Prostate gland (tissue), 2 donors: Measurements from ENCODE around the gene CTDP1. TPM values are rescaled to one million over a fixed set of nuclear protein-coding genes. Genes with fewer than 3 reads are reported as not detected.

ENCODE experiments used
- DNase-seq: peaks from one replicate; pipeline ENCODE4 v3.0.0-alpha.2; 2019; ENCODE audit warnings: low spot score
- H3K27ac ChIP-seq, 2 donors: fragments of 200-600 bp; sonication (generic); 2 replicates each; pipeline ENCODE4 v1.5.1; 2017 to 2019
- H3K27me3 ChIP-seq: fragments of 200-600 bp; sonication (generic); replicated peaks from 2 replicates; pipeline ENCODE4 v1.5.1; 2019; ENCODE audit not compliant: insufficient read depth
- H3K36me3 ChIP-seq, 2 donors: fragments of 200-600 bp; sonication (generic); 1 replicate in 1 of 2; 2 replicates in 1 of 2; pipeline versions ENCODE4 v1.5.1 to v1.8.1; 2017 to 2019
- H3K4me1 ChIP-seq: fragments of 200-600 bp; sonication (generic); replicated peaks from 2 replicates; pipeline ENCODE4 v1.5.1; 2019
- H3K4me3 ChIP-seq, 2 donors: fragments of 200-600 bp; sonication (generic); 2 replicates each; pipeline ENCODE4 v1.5.1; 2017 to 2019
- H3K9me3 ChIP-seq: fragments of 200-600 bp; sonication (generic); 2 replicates; pipeline ENCODE4 v1.5.1; 2017
- POLR2A ChIP-seq: fragments of 450-650 bp; IDR thresholded peaks from one replicate; pipeline ENCODE4 v1.6.1; 2016; ENCODE audit warnings: antibody characterized with exemption, mild to moderate bottlenecking
- POLR2AphosphoS5 ChIP-seq: sonication (generic); formaldehyde crosslinking; IDR thresholded peaks from one replicate; pipeline ENCODE4 v1.6.1; 2017; ENCODE audit warnings: antibody characterized with exemption
- WGBS: methylation state at CpG from one replicate; pipeline ENCODE4 v1.1.5; 2018; 5-methylcytosine and 5-hydroxymethylcytosine counted together
- intact Hi-C: fragments of 100-400 bp; cut with DNase I; formaldehyde crosslinking; loops from one replicate; pipeline ENCODE4 v1.14.2; 2022
- total RNA-seq, 2 donors: library from RNA; depleted of rRNA; stranded (reverse); fragments of >200 nt; gene quantifications; one replicate each; pipeline ENCODE4 v1.1.0, GENCODE V29; 2016
- TF ChIP-seq, protein P1 (sequence below), 4 experiments: fragments of 200-600 bp in 2 of 4; fragments of 450-650 bp in 2 of 4; sonication (generic) in 2 of 4; IDR thresholded peaks; 1 replicate in 3 of 4; 2 replicates in 1 of 4; pipeline ENCODE4 v1.5.1; 2016 to 2019; ENCODE audit warnings: antibody characterized with exemption in 4 of 4, mild to moderate bottlenecking in 2 of 4, moderate library complexity in 2 of 4

Gene CTDP1
- total RNA-seq, 2 donors from 2014 or later = 23.0 to 33.6 TPM

DNA sequence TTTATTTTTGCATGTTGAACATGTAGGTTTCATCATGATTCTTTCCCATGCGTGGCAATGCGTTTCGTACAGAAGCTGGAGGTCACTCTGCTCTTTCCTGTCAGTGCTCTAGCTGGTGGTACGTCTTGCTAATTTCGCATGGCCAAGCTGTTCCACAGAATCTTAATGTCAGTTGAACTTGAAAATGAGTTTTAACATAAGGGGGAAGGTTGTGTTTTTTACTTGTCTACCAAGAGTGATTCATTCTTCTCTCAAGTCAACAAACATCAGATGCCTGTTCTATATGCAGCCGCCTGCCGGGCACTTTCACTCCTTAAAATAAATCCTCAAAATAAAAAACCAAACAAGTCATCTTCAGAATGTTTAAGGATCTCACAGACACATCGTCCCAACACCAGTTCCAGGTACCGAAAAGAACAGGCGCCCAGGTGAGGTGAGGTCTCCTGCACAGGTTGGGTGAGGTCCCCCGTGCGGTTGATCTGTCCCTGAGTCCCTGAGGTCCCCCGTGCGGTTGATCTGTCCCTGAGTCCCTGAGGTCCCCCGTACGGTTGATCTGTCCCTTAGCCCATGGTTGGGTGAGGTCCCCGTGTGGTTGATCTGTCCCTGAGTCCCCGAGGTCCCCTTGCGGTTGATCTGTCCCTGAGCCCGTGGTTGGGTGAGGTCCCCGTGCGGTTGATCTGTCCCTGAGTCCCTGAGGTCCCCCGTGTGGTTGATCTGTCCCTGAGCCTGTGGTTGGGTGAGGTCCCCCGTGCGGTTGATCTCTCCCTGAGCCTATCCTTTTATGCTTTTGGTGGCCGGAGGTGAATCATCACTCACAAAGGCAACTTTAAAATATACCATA lies 61.1 kb downstream of the CTDP1 start:
- no peak for DNase-seq

DNA sequence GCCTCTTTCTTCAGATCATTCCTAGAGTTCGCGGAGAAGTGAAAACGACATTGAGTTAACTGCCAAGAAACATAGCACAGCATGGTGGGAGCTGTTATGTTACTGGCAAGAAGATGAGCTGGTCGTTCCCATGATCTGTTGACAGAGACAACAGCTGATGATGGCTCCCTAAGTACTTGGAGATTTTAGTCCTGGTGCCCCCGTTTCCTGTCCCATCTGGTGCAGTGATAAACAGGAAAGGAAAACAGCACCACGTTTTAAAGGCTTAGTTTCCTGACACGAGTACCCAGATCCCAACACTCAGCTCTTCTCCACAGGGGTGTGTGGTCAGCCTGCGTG lies 61.7 kb downstream of the CTDP1 start:
- no peaks in the 10 kb centered on the region for H3K27me3 ChIP-seq
- intact Hi-C loops = no loop called here
- DNase-seq = no peak
- no peak for TF ChIP-seq POLR2AphosphoS5
- TF ChIP-seq POLR2A = no peak
- TF ChIP-seq, protein P1, sequence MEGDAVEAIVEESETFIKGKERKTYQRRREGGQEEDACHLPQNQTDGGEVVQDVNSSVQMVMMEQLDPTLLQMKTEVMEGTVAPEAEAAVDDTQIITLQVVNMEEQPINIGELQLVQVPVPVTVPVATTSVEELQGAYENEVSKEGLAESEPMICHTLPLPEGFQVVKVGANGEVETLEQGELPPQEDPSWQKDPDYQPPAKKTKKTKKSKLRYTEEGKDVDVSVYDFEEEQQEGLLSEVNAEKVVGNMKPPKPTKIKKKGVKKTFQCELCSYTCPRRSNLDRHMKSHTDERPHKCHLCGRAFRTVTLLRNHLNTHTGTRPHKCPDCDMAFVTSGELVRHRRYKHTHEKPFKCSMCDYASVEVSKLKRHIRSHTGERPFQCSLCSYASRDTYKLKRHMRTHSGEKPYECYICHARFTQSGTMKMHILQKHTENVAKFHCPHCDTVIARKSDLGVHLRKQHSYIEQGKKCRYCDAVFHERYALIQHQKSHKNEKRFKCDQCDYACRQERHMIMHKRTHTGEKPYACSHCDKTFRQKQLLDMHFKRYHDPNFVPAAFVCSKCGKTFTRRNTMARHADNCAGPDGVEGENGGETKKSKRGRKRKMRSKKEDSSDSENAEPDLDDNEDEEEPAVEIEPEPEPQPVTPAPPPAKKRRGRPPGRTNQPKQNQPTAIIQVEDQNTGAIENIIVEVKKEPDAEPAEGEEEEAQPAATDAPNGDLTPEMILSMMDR (IDR thresholded peaks at IDR 0.05) = no peak
- no peaks in the 10 kb centered on the region for H3K4me1 ChIP-seq
- H3K27ac ChIP-seq = no peak overlapping the region
- no peak overlapping the region for H3K4me3 ChIP-seq
- H3K36me3 ChIP-seq = no peaks in the 10 kb centered on the region
- 80% methylated on average over 8 of the region's 8 CpGs for WGBS
- no peaks in the 10 kb centered on the region for H3K9me3 ChIP-seq

More for the DNA sequence above, 61.1 kb downstream of the CTDP1 start:
- TF ChIP-seq POLR2AphosphoS5 = no peak
- TF ChIP-seq, protein P1 (IDR thresholded peaks at IDR 0.05) = no peak
- TF ChIP-seq POLR2A = no peak
- intact Hi-C loops = no loop called here
- no peaks in the 10 kb centered on the region for H3K9me3 ChIP-seq
- no peaks in the 10 kb centered on the region for H3K36me3 ChIP-seq
- WGBS = 92% methylated on average over 26 of the region's 26 CpGs
- H3K4me3 ChIP-seq = no peak overlapping the region
- H3K4me1 ChIP-seq = no peaks in the 10 kb centered on the region
- no peaks in the 10 kb centered on the region for H3K27me3 ChIP-seq
- H3K27ac ChIP-seq = no peak overlapping the region

DNA sequence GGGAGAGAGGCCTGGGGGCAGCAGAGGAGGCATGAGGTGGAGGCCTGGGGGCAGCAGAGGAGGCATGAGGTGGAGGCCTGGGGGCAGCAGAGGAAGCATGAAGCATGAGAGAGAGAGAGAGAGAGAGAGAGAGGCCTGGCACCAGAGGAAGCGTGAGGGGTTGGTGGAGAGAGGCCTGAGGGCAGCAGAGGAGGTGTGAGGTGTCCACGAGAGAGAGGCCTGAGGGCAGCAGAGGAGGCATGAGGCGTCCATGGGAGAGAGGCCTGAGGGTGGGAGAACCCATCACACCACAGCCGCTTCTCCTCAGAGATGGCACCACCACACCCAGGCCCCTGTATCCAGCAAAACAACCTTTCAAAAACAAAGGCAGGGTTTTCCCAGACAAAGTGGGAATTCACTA lies 62.5 kb downstream of the CTDP1 start:
- Histone ChIP-seq H3K27me3 (no peaks in the 10 kb centered on the region), H3K4me3 (no peak overlapping the region), H3K9me3 (no peaks in the 10 kb centered on the region), H3K27ac (no peak overlapping the region), H3K36me3 (no peaks in the 10 kb centered on the region), H3K4me1 (no peaks in the 10 kb centered on the region)
- TF ChIP-seq POLR2A (no peak), POLR2AphosphoS5 (no peak)
- TF ChIP-seq, protein P1 (IDR thresholded peaks at IDR 0.05) = no peak
- intact Hi-C loops = no loop called here
- no peak for DNase-seq
- 91% methylated on average over 4 of the region's 4 CpGs for WGBS

DNA sequence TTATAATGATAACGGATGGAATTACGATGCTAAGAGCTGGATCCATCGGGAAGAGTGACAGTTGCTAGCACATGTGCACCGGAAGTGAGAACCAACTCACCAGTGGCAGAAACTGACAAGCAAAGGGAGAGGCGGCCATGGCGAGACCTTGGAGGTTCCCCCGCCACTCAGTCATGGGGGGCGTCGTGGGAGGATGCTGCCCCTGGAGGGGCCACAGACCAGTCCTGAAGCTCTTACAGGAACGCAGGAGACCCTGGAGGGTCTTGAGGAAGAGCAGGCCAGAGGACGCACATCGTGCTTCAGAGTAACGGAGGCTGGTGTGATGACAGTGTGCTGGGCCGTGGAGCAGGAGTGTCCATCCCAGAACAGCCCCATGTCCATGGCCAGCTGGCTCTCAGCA lies 65.0 kb downstream of the CTDP1 start:
- H3K36me3 ChIP-seq = no peaks in the 10 kb centered on the region
- H3K9me3 ChIP-seq = no peaks in the 10 kb centered on the region
- no peak for DNase-seq
- no peak overlapping the region for H3K4me3 ChIP-seq
- no peak overlapping the region for H3K27ac ChIP-seq
- intact Hi-C loops = no loop called here
- 96% methylated on average over 14 of the region's 14 CpGs for WGBS
- H3K4me1 ChIP-seq = no peaks in the 10 kb centered on the region
- TF ChIP-seq, protein P1 (IDR thresholded peaks at IDR 0.05) = no peak
- H3K27me3 ChIP-seq = no peaks in the 10 kb centered on the region

DNA sequence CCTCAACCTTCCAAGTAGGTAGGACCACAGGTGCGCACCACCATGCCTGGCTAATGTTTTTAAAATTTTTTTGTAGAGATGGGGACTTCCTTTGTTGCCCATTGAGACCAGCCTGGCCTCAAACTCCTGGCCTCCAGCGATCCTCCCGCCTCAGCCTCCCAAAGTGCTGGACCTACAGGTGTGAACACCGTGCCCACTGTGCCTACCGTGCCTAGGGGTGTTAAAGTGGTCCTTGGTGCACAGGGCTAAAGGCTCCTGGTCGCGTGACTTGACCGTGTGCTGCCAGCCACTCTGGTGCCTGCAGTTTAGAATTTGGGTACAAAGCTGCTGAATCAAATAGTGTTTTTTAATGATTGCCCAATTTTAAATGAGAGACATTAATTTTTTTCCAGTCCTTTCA lies 67.1 kb downstream of the CTDP1 start:
- intact Hi-C loops = no loop called here
- no peak for TF ChIP-seq POLR2A
- TF ChIP-seq, protein P1 (IDR thresholded peaks at IDR 0.05) = no peak
- no peak for TF ChIP-seq POLR2AphosphoS5
- 95% methylated on average over 8 of the region's 8 CpGs for WGBS
- no peaks in the 10 kb centered on the region for H3K9me3 ChIP-seq
- no peak overlapping the region for H3K27ac ChIP-seq
- no peaks in the 10 kb centered on the region for H3K27me3 ChIP-seq
- DNase-seq = no peak
- no peak overlapping the region for H3K4me3 ChIP-seq
- no peaks in the 10 kb centered on the region for H3K36me3 ChIP-seq
- H3K4me1 ChIP-seq = no peaks in the 10 kb centered on the region
